OCI-LY7 (cell line): ENCODE results near the gene ATXN7L3. TPM values are rescaled to one million over a fixed set of nuclear protein-coding genes. Genes with fewer than 3 reads are reported as not detected.

Experiments used
- BruUV-seq: library from RNA; stranded (reverse); fragments of 400-500 nt; replicated peaks from 2 replicates; lab custom pipeline; 2021; lab: Mats Ljungman, UMichigan
- CTCF ChIA-PET: fragments of 300-600 bp; sonication (Branson Sonifier 250); formaldehyde crosslinking; loops from one replicate; lab custom pipeline; 2022; ENCODE audit warnings: antibody characterized with exemption; ENCODE audit not compliant: unreplicated experiment; lab: Charles Lee
- POLR2A ChIA-PET: fragments of 300-600 bp; sonication (Branson Sonifier 250); formaldehyde crosslinking; loops from one replicate; lab custom pipeline; 2022; ENCODE audit warnings: antibody characterized with exemption; lab: Charles Lee
- DNase-seq: peaks from one replicate; pipeline ENCODE4 v3.0.0-alpha.2; 2015; ENCODE audit warnings: low spot score
- H2AFZ ChIP-seq: fragments of 200-600 bp; sonication (generic), shearing (Covaris generic); 2 replicates; pipeline ENCODE4 v1.6.1; 2014; ENCODE audit warnings: mild to moderate bottlenecking, antibody characterized with exemption, low read length, moderate library complexity
- H3K27ac ChIP-seq: fragments of 200-600 bp; sonication (generic); 2 replicates; pipeline ENCODE4 v1.5.1; 2014; ENCODE audit warnings: mixed run types, low read depth, mild to moderate bottlenecking, moderate library complexity, low read length, inconsistent platforms; ENCODE audit not compliant: poor library complexity, severe bottlenecking
- H3K36me3 ChIP-seq: fragments of 200-600 bp; sonication (generic); 2 replicates; pipeline ENCODE4 v1.6.1; 2014; ENCODE audit warnings: mild to moderate bottlenecking, antibody characterized with exemption, low read length, moderate library complexity, mixed read lengths; ENCODE audit not compliant: insufficient read depth
- H3K4me1 ChIP-seq: fragments of 200-600 bp; sonication (generic); 2 replicates; pipeline ENCODE4 v1.5.1; 2014; ENCODE audit warnings: mild to moderate bottlenecking, low read length; ENCODE audit not compliant: insufficient read depth, poor library complexity, severe bottlenecking
- H3K4me2 ChIP-seq: fragments of 200-600 bp; sonication (generic); 2 replicates; pipeline ENCODE4 v1.6.1; 2014; ENCODE audit warnings: mild to moderate bottlenecking, low read length
- H3K4me3 ChIP-seq: fragments of 200-600 bp; sonication (generic); 2 replicates; pipeline ENCODE4 v1.5.1; 2014; ENCODE audit warnings: mild to moderate bottlenecking, low read depth, low read length; ENCODE audit not compliant: poor library complexity, severe bottlenecking
- H3K79me2 ChIP-seq: fragments of 200-600 bp; sonication (generic); 2 replicates; pipeline ENCODE4 v1.6.1; 2016; ENCODE audit warnings: low read depth, mild to moderate bottlenecking, low read length, moderate library complexity, mixed read lengths; ENCODE audit not compliant: insufficient read depth
- H3K9me2 ChIP-seq: fragments of 200-600 bp; sonication (generic); 2 replicates; pipeline ENCODE4 v1.6.1; 2016; ENCODE audit warnings: mild to moderate bottlenecking, low read length, mixed read lengths; ENCODE audit not compliant: insufficient read depth
- H3K9me3 ChIP-seq: fragments of 200-600 bp; sonication (generic); 2 replicates; pipeline ENCODE4 v1.6.1; 2014; ENCODE audit warnings: mild to moderate bottlenecking, mixed run types, low read length, mixed read lengths
- H4K20me1 ChIP-seq: fragments of 200-600 bp; sonication (generic); 2 replicates; pipeline ENCODE4 v1.6.1; 2014; ENCODE audit warnings: mild to moderate bottlenecking, antibody characterized with exemption, low read length, moderate library complexity, mixed read lengths; ENCODE audit not compliant: insufficient read depth
- EZH2phosphoT487 ChIP-seq: fragments of 200-600 bp; sonication (generic); IDR thresholded peaks from 2 replicates; pipeline ENCODE4 v1.6.1; 2018; ENCODE audit warnings: low read depth, borderline replicate concordance, mild to moderate bottlenecking, mixed run types, antibody characterized with exemption, low read length, moderate library complexity, mixed read lengths
- intact Hi-C: fragments of 100-400 bp; cut with micrococcal nuclease; formaldehyde crosslinking; loops from one replicate; pipeline ENCODE4 v1.10.0; 2022; ENCODE audit not compliant: unreplicated experiment
- total RNA-seq, 2 experiments: library from RNA; depleted of rRNA in 1 of 2; stranded (reverse); fragments of >200 nt in 1 of 2; shearing (Covaris generic) in 1 of 2; gene quantifications; 2 replicates each; pipeline ENCODE4 v1.2.3, GENCODE V29; 2014 to 2022
- TF ChIP-seq, protein P1 (sequence below): fragments of 200-600 bp; sonication (generic); conservative IDR thresholded peaks from 2 replicates; pipeline ENCODE4 v1.5.1; 2014; ENCODE audit warnings: mild to moderate bottlenecking, antibody characterized with exemption, low read length, moderate library complexity, mixed read lengths

Gene ATXN7L3
- total RNA-seq, 2 experiments from 2014 or later, result 57.7 to 106 TPM

GRCh38 chr17:44174427-44174826 lies 25.3 kb downstream of the ATXN7L3 start:
- Histone ChIP-seq H3K9me3 (no peaks in the 10 kb centered on the region), H2AFZ (no peak overlapping the region), H3K4me1 (peaks cover 19% of the 10 kb centered on the region), H3K4me2 (no peak overlapping the region), H3K36me3 (peaks cover 43% of the 10 kb centered on the region), H3K27ac (no peak overlapping the region), H3K4me3 (no peak overlapping the region), H3K79me2 (no peaks in the 10 kb centered on the region), H3K9me2 (no peaks in the 10 kb centered on the region), H4K20me1 (no peaks in the 10 kb centered on the region)
- intact Hi-C loops, result no loop called here
- BruUV-seq, result no TSS peak
- no peak for DNase-seq
- CTCF ChIA-PET, result no interaction called here
- TF ChIP-seq EZH2phosphoT487, result no peak
- TF ChIP-seq, protein P1, sequence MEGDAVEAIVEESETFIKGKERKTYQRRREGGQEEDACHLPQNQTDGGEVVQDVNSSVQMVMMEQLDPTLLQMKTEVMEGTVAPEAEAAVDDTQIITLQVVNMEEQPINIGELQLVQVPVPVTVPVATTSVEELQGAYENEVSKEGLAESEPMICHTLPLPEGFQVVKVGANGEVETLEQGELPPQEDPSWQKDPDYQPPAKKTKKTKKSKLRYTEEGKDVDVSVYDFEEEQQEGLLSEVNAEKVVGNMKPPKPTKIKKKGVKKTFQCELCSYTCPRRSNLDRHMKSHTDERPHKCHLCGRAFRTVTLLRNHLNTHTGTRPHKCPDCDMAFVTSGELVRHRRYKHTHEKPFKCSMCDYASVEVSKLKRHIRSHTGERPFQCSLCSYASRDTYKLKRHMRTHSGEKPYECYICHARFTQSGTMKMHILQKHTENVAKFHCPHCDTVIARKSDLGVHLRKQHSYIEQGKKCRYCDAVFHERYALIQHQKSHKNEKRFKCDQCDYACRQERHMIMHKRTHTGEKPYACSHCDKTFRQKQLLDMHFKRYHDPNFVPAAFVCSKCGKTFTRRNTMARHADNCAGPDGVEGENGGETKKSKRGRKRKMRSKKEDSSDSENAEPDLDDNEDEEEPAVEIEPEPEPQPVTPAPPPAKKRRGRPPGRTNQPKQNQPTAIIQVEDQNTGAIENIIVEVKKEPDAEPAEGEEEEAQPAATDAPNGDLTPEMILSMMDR, result no peak
- POLR2A ChIA-PET, result interaction anchor here (0.7 kb wide), 2 partner anchors 36 to 63 kb away, joined by 3 read pairs; no protein-coding TSS in a partner anchor

DNA sequence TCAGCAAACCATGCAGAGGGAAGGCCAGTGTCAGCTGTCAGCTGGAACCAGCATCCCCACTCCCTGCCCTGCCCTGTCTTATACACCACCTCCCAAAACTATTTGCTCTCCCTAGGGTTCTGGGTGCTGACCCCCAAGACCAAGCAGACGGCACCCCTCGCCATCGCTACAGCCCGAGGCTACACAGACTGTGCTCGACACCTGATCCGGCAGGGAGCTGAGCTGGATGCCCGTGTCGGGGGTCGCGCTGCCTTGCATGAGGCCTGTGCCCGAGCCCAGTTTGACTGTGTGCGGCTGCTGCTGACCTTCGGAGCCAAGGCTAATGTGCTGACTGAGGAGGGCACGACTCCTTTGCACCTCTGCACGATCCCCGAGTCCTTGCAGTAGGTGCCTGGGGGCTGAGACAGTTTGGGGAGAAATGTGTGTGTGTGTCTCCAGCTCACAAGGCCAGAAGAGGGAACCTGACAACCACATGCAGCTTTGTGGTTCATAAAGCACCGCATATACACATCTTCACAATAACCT lies 27.7 kb downstream of the ATXN7L3 start:
- POLR2A ChIA-PET, result interaction anchor here (0.9 kb wide), 1 partner anchor 27 kb away, joined by 3 read pairs; no protein-coding TSS in a partner anchor
- BruUV-seq, result no TSS peak
- H3K4me2 ChIP-seq, result no peak overlapping the region

More for the DNA sequence above, 27.7 kb downstream of the ATXN7L3 start:
- TF ChIP-seq, protein P1, result no peak
- TF ChIP-seq EZH2phosphoT487, result no peak
- Histone ChIP-seq H3K36me3 (peaks cover 22% of the 10 kb centered on the region), H3K27ac (no peak overlapping the region), H3K4me1 (peaks cover 26% of the 10 kb centered on the region), H3K4me3 (no peak overlapping the region), H3K79me2 (no peaks in the 10 kb centered on the region), H4K20me1 (no peaks in the 10 kb centered on the region), H2AFZ (no peak overlapping the region), H3K9me3 (no peaks in the 10 kb centered on the region), H3K9me2 (no peaks in the 10 kb centered on the region)
- CTCF ChIA-PET, result no interaction called here
- no peak for DNase-seq
- intact Hi-C loops, result no loop called here
